BE2C (cell line): ENCODE measurements around the gene AQP3.

Experiments used
- DNase-seq: peaks from one replicate; pipeline ENCODE4 v3.0.0-alpha.2; 2020
- H3K27me3 ChIP-seq: fragments of 250-450 bp; sonication (Bioruptor Pico); 2 replicates; pipeline ENCODE4 v1.5.1; 2020; ENCODE audit warnings: mild to moderate bottlenecking
- H3K36me3 ChIP-seq: fragments of 250-450 bp; sonication (Bioruptor Pico); 2 replicates; pipeline ENCODE4 v1.5.1; 2020; ENCODE audit warnings: mild to moderate bottlenecking
- H3K4me1 ChIP-seq: fragments of 250-450 bp; sonication (Bioruptor Pico); 2 replicates; pipeline ENCODE4 v1.5.1; 2020
- H3K4me3 ChIP-seq: 2 replicates; pipeline ENCODE4 v1.5.1; 2011; ENCODE audit warnings: low read depth, low read length
- H3K9me3 ChIP-seq: fragments of 250-450 bp; sonication (Bioruptor Pico); 2 replicates; pipeline ENCODE4 v1.5.1; 2020
- CTCF ChIP-seq: IDR thresholded peaks from 2 replicates; pipeline ENCODE4 v1.5.1; 2012; ENCODE audit warnings: mild to moderate bottlenecking, low read depth, low read length

Gene AQP3

GRCh38 chr9:33434317-33435105 lies 12.9 kb downstream of the AQP3 start:
- no peak overlapping the region for H3K4me3 ChIP-seq
- H3K4me1 ChIP-seq: no peaks in the 10 kb centered on the region; the same call in 1 of the 2 replicates
- H3K9me3 ChIP-seq: no peaks in the 10 kb centered on the region
- no peaks in the 10 kb centered on the region for H3K27me3 ChIP-seq
- TF ChIP-seq CTCF: no peak
- H3K36me3 ChIP-seq: no peaks in the 10 kb centered on the region
- DNase-seq: no peak

DNA sequence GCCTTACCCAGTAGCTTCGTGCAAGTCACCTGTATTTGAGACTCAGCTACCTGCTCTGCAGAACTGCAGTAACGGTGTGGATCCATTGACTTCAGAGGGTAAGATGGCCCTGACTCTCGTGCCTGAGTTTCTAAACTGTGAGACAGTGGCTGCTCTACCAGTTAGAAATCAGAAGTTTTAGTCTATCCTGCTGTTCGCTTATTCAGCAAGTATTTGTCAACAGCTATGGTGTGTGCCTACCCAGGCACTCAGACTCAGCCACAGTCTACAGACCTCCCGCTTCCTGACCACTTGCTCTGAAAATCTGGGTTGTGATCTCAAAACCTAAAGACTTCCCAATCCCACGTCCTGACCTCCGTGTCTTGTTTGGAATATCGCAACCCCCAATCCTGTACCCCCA lies 13.5 kb downstream of the AQP3 start:
- no peak for DNase-seq
- H3K4me1 ChIP-seq: no peaks in the 10 kb centered on the region
- H3K4me3 ChIP-seq: no peak overlapping the region
- H3K36me3 ChIP-seq: no peaks in the 10 kb centered on the region
- H3K27me3 ChIP-seq: no peaks in the 10 kb centered on the region
- no peaks in the 10 kb centered on the region for H3K9me3 ChIP-seq
- TF ChIP-seq CTCF: no peak

DNA sequence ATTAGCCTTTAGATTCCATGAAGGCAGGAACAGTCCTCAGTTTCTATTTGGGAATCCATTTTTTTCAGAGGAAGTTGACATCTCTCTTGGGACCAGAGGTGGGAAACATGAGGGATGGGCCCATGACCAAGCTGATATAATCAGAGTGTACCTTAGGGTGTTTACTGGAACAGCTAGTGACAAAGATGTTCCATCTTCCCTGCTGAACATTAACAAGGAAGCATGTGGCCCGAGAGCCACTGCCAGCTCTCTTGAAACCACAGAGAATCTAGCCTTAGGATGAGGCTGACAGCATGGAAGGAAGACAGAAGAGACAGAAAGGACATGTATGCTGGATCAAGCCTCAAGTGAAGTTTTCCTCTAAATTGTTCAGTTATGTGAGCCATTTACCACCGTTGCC lies 16.0 kb downstream of the AQP3 start:
- Histone ChIP-seq H3K36me3 (no peaks in the 10 kb centered on the region), H3K4me1 (no peaks in the 10 kb centered on the region), H3K4me3 (no peak overlapping the region), H3K9me3 (no peaks in the 10 kb centered on the region), H3K27me3 (no peaks in the 10 kb centered on the region)
- DNase-seq: no peak
- no peak for TF ChIP-seq CTCF

DNA sequence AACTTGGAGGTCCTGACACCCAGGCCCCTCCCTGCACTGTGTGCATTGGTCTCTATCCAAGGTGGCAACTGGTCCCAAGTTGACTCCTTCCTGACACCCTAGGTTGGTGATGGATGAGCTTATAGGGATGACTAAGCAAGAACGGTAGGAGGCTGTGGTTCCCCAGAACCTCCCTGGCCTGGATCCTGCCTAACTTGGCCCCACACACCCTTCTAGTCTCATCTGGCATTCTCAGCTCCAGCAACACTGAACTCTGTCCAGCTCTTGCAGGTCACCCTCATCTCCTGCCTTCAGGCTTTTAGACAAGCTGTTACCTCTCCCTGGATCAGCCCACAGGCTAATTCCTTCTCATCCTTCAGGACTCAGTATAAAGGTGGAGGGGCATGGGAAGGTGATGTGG lies 16.5 kb downstream of the AQP3 start:
- Histone ChIP-seq H3K9me3 (no peaks in the 10 kb centered on the region), H3K27me3 (no peaks in the 10 kb centered on the region), H3K4me1 (no peaks in the 10 kb centered on the region), H3K4me3 (no peak overlapping the region), H3K36me3 (no peaks in the 10 kb centered on the region)
- DNase-seq: no peak
- TF ChIP-seq CTCF: no peak

GRCh38 chr9:33429256-33429985 lies 18.0 kb downstream of the AQP3 start:
- H3K4me3 ChIP-seq: no peak overlapping the region
- no peaks in the 10 kb centered on the region for H3K27me3 ChIP-seq
- H3K9me3 ChIP-seq: no peaks in the 10 kb centered on the region
- H3K36me3 ChIP-seq: no peaks in the 10 kb centered on the region
- no peak for DNase-seq
- H3K4me1 ChIP-seq: no peaks in the 10 kb centered on the region
- no peak for TF ChIP-seq CTCF

DNA sequence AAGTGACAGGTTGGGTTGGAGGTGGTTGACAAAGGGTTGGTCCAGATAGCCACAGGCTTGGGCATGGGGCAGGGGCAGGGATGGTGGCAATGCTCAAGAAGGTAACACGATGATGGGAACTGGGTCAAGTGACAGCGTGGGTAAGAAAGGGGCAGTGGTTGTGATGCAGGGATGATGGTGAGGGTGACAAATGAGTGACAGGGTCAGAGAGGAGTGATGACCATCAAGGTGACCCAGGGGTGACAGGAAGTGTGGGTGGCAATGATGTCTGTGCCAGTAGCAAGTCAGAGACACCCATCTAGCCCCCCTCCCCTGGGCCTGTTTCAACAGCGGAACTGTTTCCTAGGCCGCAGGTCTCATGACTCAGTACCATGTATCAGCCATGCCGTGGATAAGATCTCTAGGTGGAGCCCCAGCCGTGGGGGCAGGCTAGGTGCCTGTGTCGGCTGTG lies 20.5 kb downstream of the AQP3 start:
- H3K4me3 ChIP-seq: no peak overlapping the region
- no peak for TF ChIP-seq CTCF
- peak; percentile 48 for DNase-seq

More for the DNA sequence above, 20.5 kb downstream of the AQP3 start:
- Histone ChIP-seq H3K36me3 (no peaks in the 10 kb centered on the region), H3K4me1 (no peaks in the 10 kb centered on the region), H3K27me3 (no peaks in the 10 kb centered on the region), H3K9me3 (no peaks in the 10 kb centered on the region)
